Right lung (tissue), 5 donors: ENCODE measurements around the gene AMBP. TPM values are rescaled to one million over a fixed set of nuclear protein-coding genes. Genes with fewer than 3 reads are reported as not detected.

Experiments used
- DNase-seq, 2 donors: peaks; one replicate each; pipeline ENCODE4 v3.0.0-alpha.2; 2013
- polyA plus RNA-seq, 5 donors: library from polyadenylated mRNA; unstranded; fragments of 120-200 nt; gene quantifications; one replicate each; pipeline versions ENCODE4 v1.2.1 to v1.2.3, GENCODE V29; 2013; ENCODE audit warnings: inconsistent platforms in 1 of 5, low replicate concordance in 1 of 5; ENCODE audit not compliant: insufficient read length in 5 of 5, insufficient read depth in 1 of 5

Gene AMBP
- polyA plus RNA-seq, 5 donors, result 1.8 to 19.0 (median 2.4) TPM

GRCh38 chr9:114076237-114077161 lies 1.6 kb downstream of the AMBP start:
- DNase-seq, result no peak

GRCh38 chr9:114075602-114076001 lies 2.5 kb downstream of the AMBP start:
- DNase-seq, result no peak

GRCh38 chr9:114072184-114073140 lies 5.6 kb downstream of the AMBP start:
- DNase-seq, result peak; percentile 36 to 40

DNA sequence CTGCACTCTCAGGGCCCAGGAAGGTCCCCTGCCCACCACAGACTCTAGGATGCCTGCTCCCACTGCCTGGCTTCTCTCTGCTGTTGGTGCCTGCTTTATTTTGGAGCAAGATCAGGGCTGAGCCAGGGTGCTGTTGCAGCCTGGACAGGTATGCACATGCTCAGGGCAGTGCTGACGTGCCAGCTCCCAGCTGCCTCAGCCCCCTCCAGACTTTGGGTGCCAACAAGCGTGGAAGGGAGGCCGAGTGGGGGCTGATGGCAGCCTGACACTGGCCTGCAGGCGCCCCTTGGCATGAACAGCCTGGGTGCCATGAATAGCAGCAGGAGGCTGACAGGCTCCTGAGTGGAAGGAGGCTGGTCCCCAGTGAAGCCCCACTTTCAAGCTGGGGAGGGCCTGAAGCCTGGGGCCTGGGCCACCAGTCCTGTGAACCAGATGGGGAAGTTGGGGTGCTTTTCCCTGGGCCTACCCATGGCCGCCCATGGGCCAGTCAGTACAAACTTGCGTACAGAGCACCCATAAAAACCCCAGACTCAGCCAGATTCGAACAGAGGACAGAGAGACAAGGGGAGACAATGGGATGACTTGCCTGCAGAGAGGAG lies 6.8 kb downstream of the AMBP start:
- DNase-seq, result no peak

- no peak for DNase-seq
Measured at GRCh38 chr9:114070188-114071103, 7.7 kb downstream of the AMBP start.

GRCh38 chr9:114069476-114070187 lies 8.5 kb downstream of the AMBP start:
- no peak for DNase-seq

DNA sequence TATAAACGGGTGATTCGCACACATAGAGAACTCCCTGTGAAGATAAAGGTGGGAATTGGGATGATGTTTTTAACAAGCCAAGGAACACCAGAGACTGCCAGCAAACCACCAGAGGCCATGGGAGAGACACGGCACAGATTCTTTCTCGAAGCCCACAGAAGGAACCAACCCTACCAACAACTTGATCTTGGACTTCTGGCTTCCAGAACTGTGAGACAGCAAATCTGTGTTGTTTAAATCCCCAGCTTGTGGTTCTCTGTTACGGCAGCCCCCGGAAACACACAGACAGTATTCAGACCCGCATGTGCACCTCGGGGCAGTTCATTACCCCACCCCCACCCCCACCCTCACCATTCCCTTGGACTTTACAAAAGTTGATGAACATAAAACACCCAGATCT lies 12.8 kb downstream of the AMBP start:
- DNase-seq, result no peak

DNA sequence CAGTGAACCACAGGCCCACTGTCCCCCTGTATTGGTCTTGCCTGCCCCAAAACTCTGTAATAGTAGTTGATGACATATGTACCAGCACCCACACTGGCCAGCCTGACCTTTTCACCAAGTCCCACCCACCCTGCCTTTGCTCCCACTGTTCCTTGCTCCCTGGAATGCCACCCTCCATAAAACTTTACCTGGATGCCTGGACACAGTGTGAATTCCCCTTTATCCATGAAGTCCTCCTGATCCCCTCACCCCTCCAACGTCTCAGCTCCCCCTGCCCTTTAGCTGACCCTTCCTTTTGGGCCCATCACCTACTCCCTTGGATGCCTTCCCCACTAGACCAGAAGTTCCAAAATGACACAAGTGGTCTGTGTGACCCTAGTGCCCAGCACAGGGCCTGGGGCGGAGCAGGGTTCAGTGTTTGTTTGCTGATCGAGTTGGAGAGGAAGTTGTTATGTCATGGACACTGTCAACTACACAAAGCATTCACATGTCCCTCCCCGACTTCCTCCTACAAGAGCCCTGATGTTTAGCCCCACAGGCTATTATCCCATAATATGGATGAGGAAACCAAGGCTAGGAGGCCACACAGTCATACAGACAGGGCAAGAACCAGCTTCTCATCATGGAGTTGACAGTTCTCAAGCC lies 16.1 kb downstream of the AMBP start:
- DNase-seq, result no peak

DNA sequence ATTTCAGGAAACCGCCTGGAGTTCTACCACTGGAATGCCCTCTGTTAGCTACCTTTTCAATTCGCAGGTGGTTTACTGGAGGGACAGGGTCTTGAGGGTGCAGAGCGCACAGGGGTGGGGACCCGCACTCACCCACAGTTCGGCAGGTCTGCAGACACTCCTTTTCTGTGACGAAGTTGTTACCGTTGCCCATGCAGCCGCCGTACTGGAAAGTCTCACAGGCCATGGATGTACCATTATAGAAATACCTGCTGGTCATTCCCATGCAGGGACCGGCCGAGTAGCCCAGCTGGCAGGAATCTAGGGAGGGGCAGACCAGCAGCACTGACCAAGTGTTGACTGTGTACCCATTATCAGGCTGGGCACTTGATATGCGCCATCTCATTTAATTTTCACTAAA lies 16.8 kb downstream of the AMBP start:
- DNase-seq, result no peak

DNA sequence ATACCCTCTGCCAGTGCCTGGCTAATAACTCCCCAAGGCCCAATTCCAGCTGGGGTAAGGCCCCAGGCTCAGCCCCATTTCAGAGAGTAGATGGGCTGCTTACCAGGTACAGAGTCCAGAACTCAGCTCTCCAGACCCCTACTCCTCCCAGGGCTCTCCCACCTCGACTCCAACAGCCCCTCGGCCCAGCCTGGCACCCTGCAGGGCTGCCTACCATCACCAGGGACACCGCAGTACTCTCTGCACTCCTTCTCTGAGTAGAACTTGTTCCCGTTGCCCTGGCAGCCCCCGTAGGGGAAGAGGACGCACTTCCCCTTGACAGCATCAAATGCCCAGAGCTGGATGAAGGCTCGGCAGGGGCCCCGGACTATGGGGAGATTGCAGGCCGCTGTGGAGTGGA lies 17.4 kb downstream of the AMBP start:
- no peak for DNase-seq

DNA sequence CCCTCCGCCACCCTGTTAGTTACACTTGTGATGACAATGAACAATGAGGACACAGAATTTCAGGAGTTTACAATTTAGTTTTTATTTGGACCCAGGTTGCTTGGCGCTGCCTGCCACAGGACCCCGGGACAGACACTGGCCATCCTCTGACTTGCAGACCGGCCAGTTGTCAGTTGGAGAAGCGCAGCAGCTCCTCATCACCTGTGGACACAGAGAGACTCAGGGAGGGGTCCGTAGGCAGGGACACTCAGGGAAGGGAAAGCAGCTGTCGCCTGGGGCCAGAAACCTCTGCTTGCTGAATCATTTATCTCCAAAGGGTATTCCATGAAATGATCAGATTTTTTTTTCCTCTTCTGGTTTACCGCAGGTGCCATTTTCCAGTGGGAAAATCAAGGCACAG lies 18.0 kb downstream of the AMBP start:
- no peak for DNase-seq

GRCh38 chr9:114059047-114059803 lies 18.9 kb downstream of the AMBP start:
- no peak for DNase-seq

DNA sequence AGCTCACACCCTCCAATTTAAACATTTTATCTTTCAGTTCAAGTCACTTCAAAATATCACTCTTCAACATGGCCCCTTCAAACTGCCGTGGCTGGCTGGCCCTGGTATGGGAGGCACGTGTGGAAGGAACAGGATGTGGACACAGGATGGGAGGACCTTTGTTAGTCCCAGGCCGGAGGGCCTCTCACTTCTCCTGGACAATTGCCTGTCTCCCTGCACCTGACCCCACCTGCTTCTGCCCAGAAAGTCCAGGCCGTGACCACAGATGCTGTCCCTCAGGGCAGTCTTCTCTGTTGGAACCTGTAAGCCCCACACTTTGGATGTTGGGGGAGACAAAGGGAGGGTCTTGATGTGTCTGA lies 19.4 kb downstream of the AMBP start:
- DNase-seq, result no peak

DNA sequence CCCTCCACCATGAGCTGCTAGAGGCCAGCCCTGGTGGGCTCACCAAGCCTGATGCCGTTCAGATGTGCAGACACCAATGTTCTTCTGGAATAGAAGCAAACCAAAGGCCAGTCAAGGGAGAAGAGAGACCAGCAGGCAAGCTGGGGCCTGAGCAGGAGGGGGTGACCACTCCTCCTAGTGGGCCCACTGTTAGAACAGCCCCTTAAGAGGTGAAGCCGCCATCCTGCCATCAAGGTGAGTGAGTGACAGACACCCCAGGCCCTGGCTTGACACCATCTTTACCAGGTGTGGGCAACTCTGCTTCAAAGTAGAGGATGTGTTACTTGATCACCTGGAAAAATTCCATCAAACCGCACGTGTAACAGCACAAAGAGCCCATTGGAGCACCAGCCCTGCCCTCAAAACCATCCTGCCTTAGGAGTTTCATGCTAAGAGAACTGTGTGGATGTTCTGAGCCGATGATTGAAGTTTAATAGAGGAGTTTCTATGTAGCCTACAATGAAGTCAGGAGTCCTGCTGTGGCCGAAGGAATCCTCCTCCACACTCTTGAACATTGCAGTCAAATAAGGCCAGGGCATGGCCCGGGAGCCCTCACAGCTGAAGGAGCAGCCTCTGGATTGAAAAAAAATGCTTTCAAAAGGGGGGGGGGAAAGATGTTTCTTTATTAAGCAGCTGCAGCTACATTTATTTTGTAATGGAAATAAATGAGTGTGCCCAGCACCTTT lies 20.8 kb downstream of the AMBP start:
- DNase-seq, result no peak

GRCh38 chr9:114056527-114056926 lies 21.6 kb downstream of the AMBP start:
- DNase-seq, result no peak

DNA sequence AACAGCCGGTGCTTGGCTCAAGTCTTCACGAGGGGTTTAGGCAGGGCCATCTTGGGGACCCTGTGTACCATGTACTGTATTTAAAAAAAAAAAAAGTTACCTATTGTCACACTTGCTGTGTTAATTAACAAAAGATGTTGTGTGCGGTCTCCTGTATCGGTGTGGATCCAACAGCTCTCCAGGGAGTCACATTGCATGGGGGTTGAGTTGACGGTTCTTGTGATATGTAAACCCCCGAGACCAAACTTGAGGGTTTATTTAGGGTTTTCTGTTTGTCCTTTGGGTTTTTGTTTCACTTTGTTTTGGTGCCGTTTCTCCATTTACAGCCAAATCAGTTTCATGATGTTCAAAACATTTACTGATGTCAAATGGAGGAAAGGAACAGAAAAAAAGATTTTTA lies 22.2 kb downstream of the AMBP start:
- no peak for DNase-seq

DNA sequence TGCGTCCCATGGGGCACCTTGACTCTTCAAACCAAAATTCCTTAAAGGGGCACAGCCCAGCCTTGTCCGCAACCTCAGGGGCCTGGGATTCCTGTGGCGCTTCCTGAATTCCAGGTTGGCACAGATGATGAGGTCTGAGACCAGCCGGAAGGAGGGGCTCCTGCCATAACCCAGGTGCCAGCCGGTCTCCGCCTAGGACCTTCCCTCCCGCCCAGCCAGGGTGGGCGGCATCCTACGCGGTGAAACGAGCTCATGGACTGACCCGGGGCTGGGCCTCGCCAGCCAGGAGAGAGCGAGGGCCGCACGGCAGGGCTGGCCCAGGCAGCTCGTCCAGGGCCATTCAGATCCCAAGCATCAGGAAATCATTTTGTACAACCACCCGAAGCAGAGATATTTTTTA lies 23.0 kb downstream of the AMBP start:
- no peak for DNase-seq

- DNase-seq, result no peak
Measured at GRCh38 chr9:114054191-114054690, 23.9 kb downstream of the AMBP start.
